GM21515 (cell line): Measurements from ENCODE around the gene SPDYE8.
A peak's percentile ranks its signal among the peaks of the same experiment; 100 is the strongest.
"Not testable (repeated sequence)": the region's sequence is repeated elsewhere in the genome, so short reads cannot be mapped to it uniquely, and the experiment has no call there.

Experiments used
- ATAC-seq: cut with Tn5 transposase; IDR thresholded peaks from one replicate; pipeline ENCODE4 v1.9.1; 2021; ENCODE audit not compliant: unreplicated experiment

The SPDYE8 gene

GRCh38 chr7:73029666-73030065, at the start of gene SPDYE8:
SPDYE8 (minus strand) TSS chr7:73029766; CDS start chr7:73027966, 1,800 bp downstream.
- not testable (repeated sequence) for ATAC-seq

GRCh38 chr7:73057811-73058210, 28.2 kb upstream of the SPDYE8 start, which contains the start of gene SPDYE11:
SPDYE11 (minus strand) TSS chr7:73057911; CDS start chr7:73056111, 1,800 bp downstream.
- not testable (repeated sequence) for ATAC-seq

- ATAC-seq: not testable (repeated sequence)
Measured at GRCh38 chr7:73006491-73006890, 23.1 kb downstream of the SPDYE8 start.

GRCh38 chr7:73005693-73006447, 23.7 kb downstream of the SPDYE8 start:
- peak; percentile 69 for ATAC-seq

GRCh38 chr7:73005356-73005692, 24.2 kb downstream of the SPDYE8 start:
- peak; percentile 82 for ATAC-seq

GRCh38 chr7:72997887-72998468, 31.6 kb downstream of the SPDYE8 start:
- ATAC-seq: not testable (repeated sequence)

- not testable (repeated sequence) for ATAC-seq
Measured at GRCh38 chr7:72997447-72997846, 32.1 kb downstream of the SPDYE8 start.

- not testable (repeated sequence) for ATAC-seq
Measured at GRCh38 chr7:72995484-72995883, 34.1 kb downstream of the SPDYE8 start.

GRCh38 chr7:72990146-72990913, 39.2 kb downstream of the SPDYE8 start:
- ATAC-seq: not testable (repeated sequence)

GRCh38 chr7:72982084-72982483, 47.5 kb downstream of the SPDYE8 start:
- not testable (repeated sequence) for ATAC-seq

- ATAC-seq: not testable (repeated sequence)
Measured at GRCh38 chr7:72980382-72980781, 49.2 kb downstream of the SPDYE8 start.

- not testable (repeated sequence) for ATAC-seq
Measured at GRCh38 chr7:72976434-72976833, 53.1 kb downstream of the SPDYE8 start.

GRCh38 chr7:72975656-72976286, 53.8 kb downstream of the SPDYE8 start:
- ATAC-seq: not testable (repeated sequence)

GRCh38 chr7:72974781-72975180, 54.8 kb downstream of the SPDYE8 start:
- not testable (repeated sequence) for ATAC-seq

- ATAC-seq: not testable (repeated sequence)
Measured at GRCh38 chr7:72971505-72971904, 58.1 kb downstream of the SPDYE8 start.
